A673 (cell line): Measurements from ENCODE around the gene CNTN5. TPM values are rescaled to one million over a fixed set of nuclear protein-coding genes. Genes with fewer than 3 reads are reported as not detected.

ENCODE experiments used
- BruUV-seq: library from RNA; stranded (reverse); fragments of 400-500 nt; replicated peaks from 2 replicates; lab custom pipeline; 2021; lab: Mats Ljungman, UMichigan
- CTCF ChIA-PET: fragments of 300-600 bp; sonication (Branson Sonifier 250); formaldehyde crosslinking; loops from one replicate; lab custom pipeline; 2022; ENCODE audit warnings: antibody characterized with exemption; lab: Charles Lee
- POLR2A ChIA-PET: fragments of 300-600 bp; sonication (Branson Sonifier 250); formaldehyde crosslinking; loops from one replicate; lab custom pipeline; 2022; ENCODE audit warnings: antibody characterized with exemption; ENCODE audit not compliant: low non-redundant PET; lab: Charles Lee
- DNase-seq: peaks from one replicate; pipeline ENCODE4 v3.0.0-alpha.2; 2015; ENCODE audit warnings: low spot score
- H3K27ac ChIP-seq: fragments of 200-600 bp; sonication (generic); 2 replicates; pipeline ENCODE4 v1.5.1; 2016; ENCODE audit warnings: mixed run types, low read depth, mild to moderate bottlenecking, mixed read lengths, antibody characterized with exemption, low read length; ENCODE audit not compliant: poor library complexity, severe bottlenecking
- H3K27me3 ChIP-seq: fragments of 200-600 bp; sonication (generic); replicated peaks from 2 replicates; pipeline ENCODE4 v1.6.1; 2017; ENCODE audit warnings: mixed run types, low read depth, mild to moderate bottlenecking, mixed read lengths, antibody characterized with exemption, low read length; ENCODE audit not compliant: insufficient read depth, poor library complexity
- H3K36me3 ChIP-seq: fragments of 200-600 bp; sonication (generic); 2 replicates; pipeline ENCODE4 v1.6.1; 2016; ENCODE audit warnings: mixed run types, mild to moderate bottlenecking, mixed read lengths, antibody characterized with exemption, low read length; ENCODE audit not compliant: insufficient read depth, poor library complexity, severe bottlenecking
- H3K4me1 ChIP-seq: fragments of 200-600 bp; sonication (generic); 2 replicates; pipeline ENCODE4 v1.6.1; 2017; ENCODE audit warnings: mixed run types, mild to moderate bottlenecking, mixed read lengths, antibody characterized with exemption, low read length; ENCODE audit not compliant: insufficient read depth, poor library complexity, severe bottlenecking
- H3K4me3 ChIP-seq: fragments of 200-600 bp; sonication (generic); 2 replicates; pipeline ENCODE4 v1.5.1; 2016; ENCODE audit warnings: low read depth, mixed run types, mild to moderate bottlenecking, mixed read lengths, low read length; ENCODE audit not compliant: poor library complexity, severe bottlenecking
- H3K9me3 ChIP-seq: fragments of 200-600 bp; sonication (generic); 2 replicates; pipeline ENCODE4 v1.6.1; 2016; ENCODE audit warnings: mixed run types, low read depth, mild to moderate bottlenecking, mixed read lengths, antibody characterized with exemption, low read length; ENCODE audit not compliant: poor library complexity, severe bottlenecking
- CTCF ChIP-seq: fragments of 300-800, 200-600 bp; sonication (generic); conservative IDR thresholded peaks from 2 replicates; pipeline ENCODE4 v1.5.1; 2017; ENCODE audit warnings: low read depth, mild to moderate bottlenecking, antibody characterized with exemption, low read length, moderate library complexity, mixed read lengths
- EZH2 ChIP-seq: fragments of 200-600 bp; sonication (generic); IDR thresholded peaks from 2 replicates; pipeline ENCODE4 v1.6.1; 2017; ENCODE audit warnings: borderline replicate concordance, low read depth, mild to moderate bottlenecking, mixed read lengths, antibody characterized with exemption, low read length; ENCODE audit not compliant: poor library complexity, severe bottlenecking
- intact Hi-C: fragments of 100-400 bp; cut with micrococcal nuclease; formaldehyde crosslinking; loops from one replicate; pipeline ENCODE4 v1.10.0; 2022; ENCODE audit not compliant: unreplicated experiment
- total RNA-seq: library from RNA; stranded (reverse); gene quantifications from 2 replicates; pipeline ENCODE4 v1.2.3, GENCODE V29; 2021

The CNTN5 gene
- total RNA-seq, 1 experiment from 2014 or later: 0.80 TPM

DNA sequence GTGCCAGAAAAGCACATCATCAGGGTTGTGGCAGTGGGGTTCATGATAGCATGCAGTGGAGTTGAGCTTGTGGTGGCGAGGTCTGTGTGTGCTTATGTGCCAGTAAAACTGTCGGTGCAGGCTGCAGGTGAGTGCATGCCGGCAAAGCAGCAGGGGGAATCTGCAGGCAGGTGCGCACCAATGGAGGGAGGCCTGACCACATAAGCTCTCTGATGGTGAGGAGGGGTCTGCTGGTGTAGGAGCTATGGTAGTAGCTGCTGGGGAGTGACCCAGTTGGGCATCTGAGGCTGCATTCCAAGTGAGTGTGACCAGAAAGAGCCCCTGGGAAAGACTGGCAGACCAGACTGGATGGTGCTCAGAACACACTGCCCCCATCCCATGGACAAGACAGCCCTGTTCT is 121.5 kb downstream of the CNTN5 start:
- intact Hi-C loops: no loop called here
- DNase-seq: no peak

DNA sequence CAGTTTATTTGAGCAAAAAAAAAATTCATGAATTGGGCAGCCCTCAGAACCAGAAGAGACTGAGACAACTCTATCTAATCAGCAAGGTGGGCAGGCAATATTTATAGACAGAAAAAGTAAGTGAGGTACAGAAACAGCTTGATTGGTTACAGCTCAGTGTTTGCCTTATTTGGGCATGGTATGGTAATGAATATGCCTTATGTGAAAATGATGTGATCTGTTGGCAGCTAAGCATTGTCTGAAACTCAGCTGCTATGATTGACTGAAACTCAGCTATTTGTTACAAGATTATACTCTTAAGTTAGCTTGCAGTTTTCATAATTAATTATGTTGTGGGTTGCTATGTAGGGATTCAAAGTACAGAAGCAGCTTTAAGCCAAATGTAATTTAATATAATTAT is 127.6 kb downstream of the CNTN5 start:
- Histone ChIP-seq H3K9me3 (no peaks in the 10 kb centered on the region), H3K36me3 (no peaks in the 10 kb centered on the region), H3K27ac (no peak overlapping the region), H3K4me1 (no peaks in the 10 kb centered on the region), H3K27me3 (no peaks in the 10 kb centered on the region), H3K4me3 (no peak overlapping the region)
- TF ChIP-seq CTCF: no peak
- no peak for TF ChIP-seq EZH2
- DNase-seq: no peak
- ChIA-PET POLR2A (no interaction called here), CTCF (no interaction called here)
- no TSS peak for BruUV-seq
- intact Hi-C loops: no loop called here

More for the DNA sequence above, 121.5 kb downstream of the CNTN5 start:
- Histone ChIP-seq H3K4me3 (no peak overlapping the region), H3K9me3 (no peaks in the 10 kb centered on the region), H3K27ac (no peak overlapping the region), H3K36me3 (no peaks in the 10 kb centered on the region), H3K27me3 (no peaks in the 10 kb centered on the region), H3K4me1 (no peaks in the 10 kb centered on the region)
- TF ChIP-seq EZH2: no peak
- no peak for TF ChIP-seq CTCF
- ChIA-PET POLR2A (no interaction called here), CTCF (no interaction called here)
- no TSS peak for BruUV-seq

GRCh38 chr11:99154277-99154676 is 133.5 kb downstream of the CNTN5 start:
- Histone ChIP-seq H3K4me1 (no peaks in the 10 kb centered on the region), H3K27me3 (no peaks in the 10 kb centered on the region), H3K27ac (no peak overlapping the region), H3K4me3 (no peak overlapping the region), H3K36me3 (no peaks in the 10 kb centered on the region), H3K9me3 (no peaks in the 10 kb centered on the region)
- no peak for DNase-seq
- no TSS peak for BruUV-seq
- TF ChIP-seq EZH2 (no peak), CTCF (no peak)
- ChIA-PET CTCF (no interaction called here), POLR2A (no interaction called here)
- intact Hi-C loops: no loop called here
